GM18867 (cell line): Measurements from ENCODE around the gene CLSTN1.
"Not testable (repeated sequence)": the region's sequence is repeated elsewhere in the genome, so short reads cannot be mapped to it uniquely, and the experiment has no call there.

Experiments used
- ATAC-seq: cut with Tn5 transposase; IDR thresholded peaks from one replicate; pipeline ENCODE4 v1.9.1; 2021; ENCODE audit warnings: mild to moderate bottlenecking, moderate library complexity; ENCODE audit not compliant: unreplicated experiment

CLSTN1 gene

DNA sequence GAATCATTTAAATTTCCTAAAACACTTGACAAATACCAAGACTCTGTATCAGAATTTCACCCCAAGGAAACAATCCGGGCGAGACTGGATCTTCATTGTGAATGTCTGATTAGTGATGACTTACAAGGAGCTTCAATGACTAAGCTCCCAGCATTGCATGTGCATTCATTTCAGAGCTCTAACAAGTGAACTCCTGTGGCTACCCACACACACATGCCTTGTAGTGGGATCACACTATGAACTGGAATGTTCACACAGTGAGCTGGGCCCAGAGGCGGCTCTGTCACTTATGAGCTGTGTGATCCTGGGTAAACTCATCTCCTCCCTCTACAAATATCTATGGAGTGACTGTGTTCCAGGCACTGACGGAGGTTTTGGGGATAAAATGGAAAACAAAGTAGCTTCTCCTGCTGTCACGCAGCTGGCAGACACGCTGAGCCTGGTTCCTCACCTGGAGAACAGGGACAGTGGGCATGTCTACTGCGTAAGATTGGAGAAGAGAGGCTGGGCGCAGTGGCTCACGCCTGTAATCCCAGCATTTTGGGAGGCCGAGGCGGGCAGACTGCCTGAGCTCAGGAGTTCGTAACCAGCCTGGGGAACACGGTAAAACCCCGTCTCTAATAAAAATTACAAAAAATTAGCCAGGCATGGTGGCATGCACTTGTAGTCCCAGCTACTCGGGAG lies 56.9 kb downstream of the CLSTN1 start:
- no peak for ATAC-seq

DNA sequence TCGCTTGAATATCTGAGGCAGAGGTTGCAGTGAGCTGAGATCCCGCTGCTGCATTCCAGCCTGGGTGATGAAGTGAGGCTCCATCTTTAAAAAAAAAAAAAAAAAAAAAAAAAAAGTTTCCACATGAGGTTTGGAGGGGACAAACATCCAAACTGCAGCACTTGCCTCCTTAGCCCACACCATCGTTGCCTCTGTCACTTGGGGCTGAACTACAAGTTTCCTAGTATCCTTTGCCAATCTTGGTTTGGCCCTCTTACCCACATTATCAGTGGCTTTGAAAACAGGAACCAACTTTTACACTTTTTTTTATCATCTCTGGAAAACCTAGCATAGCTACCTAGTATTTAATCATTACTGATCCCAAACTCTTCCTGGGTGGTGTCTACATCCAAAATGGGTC lies 59.2 kb downstream of the CLSTN1 start:
- ATAC-seq, result no peak

DNA sequence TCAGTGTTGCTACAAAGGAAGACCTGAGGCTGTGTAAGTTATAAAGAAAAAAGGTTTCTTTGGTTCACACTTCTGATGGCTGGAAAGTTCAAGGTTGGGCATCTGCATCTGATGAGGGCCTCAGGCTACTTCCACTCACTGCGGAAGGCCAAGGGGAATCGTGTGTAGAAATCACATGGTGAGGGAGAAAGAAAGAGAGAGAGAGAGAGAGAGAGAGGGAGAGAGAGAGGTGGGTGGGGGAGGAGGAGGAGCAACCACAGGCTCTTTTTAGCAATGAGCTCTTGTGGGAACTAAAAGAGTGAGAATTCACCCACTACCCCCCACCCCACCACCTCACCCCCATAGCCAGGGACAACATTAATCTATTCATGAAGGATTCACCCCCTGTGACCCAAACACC lies 59.9 kb downstream of the CLSTN1 start:
- no peak for ATAC-seq

DNA sequence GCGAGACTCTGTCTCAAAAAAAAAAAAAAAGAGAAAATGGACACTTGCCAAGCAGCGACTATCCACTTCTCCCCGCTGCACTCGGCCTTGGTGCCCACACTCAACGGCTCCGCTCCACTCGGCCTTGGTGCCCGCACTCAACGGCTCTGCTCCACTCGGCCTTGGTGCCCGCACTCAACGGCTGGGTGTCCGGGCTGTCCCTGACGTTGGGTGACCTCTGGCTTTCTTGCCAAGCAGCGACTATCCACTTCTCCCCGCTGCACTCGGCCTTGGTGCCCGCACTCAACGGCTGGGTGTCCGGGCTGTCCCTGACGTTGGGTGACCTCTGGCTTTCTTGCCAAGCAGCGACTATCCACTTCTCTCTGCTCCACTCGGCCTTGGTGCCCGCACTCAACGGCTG lies 61.3 kb downstream of the CLSTN1 start:
- not testable (repeated sequence) for ATAC-seq

DNA sequence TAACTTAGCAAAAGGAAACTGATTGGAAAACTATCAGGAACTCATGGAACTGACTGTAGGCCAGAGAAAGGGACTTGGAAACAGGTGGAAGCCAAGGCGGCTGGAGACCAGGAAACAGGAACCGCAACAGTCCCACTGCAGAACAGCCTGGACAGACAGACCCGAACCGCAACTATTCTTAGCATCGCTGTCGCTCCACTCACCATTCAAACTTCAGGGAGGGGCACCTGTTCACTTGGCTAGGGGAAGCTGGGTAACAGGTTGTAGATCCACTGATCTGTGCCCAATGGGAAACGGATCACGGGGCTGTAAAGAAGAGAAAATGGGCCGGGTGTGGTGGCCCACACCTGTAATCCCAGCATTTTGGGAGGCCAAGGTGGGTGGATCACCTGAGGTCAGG lies 61.9 kb downstream of the CLSTN1 start:
- ATAC-seq, result no peak

DNA sequence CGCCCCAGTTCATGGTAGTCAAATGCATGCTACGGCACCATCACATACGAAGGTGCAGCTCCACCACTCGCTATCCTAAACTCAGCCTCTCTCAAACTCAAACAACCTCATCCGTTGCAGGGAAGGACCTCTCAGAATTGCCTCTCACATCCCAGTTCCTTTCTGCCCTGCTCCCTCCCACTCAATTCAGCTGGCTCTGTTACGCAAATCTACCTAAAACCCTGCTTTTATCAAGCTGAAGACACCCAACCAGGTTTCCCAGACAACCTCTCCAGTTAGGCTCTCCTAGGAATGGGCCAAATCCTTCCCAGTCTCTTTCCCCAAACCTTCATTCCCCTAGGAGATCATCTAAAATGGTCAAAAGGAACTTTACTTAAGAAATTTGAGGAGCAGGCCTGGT lies 62.9 kb downstream of the CLSTN1 start:
- no peak for ATAC-seq

DNA sequence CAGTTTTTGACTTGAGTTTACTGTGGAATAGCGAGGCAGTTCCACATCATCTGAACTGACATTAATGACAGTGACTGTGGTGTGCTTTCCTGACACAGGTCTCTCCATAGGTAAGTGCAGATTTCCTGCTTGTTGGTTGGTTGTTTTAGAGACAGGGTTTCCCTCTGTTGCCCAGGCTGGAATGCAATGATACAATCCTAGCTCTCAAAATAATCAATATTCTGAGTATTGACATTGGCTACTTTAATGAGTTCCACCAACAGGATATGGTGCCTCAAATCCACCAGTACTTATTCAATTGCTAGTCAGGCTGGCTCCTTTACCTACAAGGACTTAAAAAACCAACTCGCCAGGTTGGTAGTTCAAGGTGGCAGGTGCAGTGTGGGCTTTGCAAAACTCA lies 63.8 kb downstream of the CLSTN1 start:
- no peak for ATAC-seq

DNA sequence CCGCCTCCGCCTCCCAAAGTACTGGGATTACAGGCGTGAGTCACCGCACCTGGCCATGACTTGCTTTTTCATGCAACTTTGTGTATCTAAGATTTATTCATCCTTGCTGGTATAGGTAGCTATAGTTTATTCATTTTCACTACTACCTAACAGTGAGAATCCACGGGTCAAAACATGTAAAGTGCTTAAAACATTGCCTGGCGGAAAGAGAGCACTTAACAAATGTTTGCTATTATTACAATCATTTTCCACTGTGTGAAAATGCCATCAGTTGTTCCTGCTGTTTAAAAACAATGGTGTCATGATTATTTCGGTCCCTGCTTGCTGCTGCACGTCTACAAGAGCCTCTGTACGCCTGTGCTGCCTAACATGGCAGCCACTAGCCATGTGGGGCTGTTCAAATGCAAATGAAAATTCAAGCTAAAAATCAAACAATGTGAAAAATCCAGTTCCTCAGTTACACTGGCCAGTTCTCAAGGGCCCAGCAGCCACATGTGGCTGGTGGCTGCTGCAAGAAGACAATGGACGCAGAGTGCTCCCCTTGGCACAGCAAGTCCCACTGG lies 65.1 kb downstream of the CLSTN1 start:
- ATAC-seq, result no peak

DNA sequence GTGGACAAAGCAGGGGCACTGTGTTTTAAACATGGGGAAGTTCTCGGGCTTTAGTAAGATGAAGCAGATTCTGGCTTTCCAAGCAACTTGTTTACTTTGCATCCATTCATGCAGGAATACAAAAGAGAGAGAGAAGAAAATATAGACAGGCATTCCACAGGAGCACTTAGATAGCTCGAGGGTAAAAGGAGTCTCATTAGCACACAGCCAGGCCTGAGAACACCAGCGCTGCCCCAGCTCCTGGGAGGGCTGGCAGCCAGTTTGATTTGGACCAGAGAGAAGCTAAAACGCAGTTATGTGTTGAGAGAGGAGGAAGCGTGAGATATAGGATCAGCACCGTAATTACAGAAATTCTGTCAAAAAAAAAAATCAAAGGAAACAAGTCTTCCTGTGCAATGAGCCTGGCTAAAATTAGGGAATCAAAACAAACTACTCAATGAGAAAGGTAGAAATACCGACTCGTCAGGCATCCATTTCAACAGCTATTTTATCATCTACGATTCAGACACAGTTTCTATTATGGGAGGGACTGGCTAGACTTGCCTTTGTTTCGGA lies 68.2 kb downstream of the CLSTN1 start:
- no peak for ATAC-seq

DNA sequence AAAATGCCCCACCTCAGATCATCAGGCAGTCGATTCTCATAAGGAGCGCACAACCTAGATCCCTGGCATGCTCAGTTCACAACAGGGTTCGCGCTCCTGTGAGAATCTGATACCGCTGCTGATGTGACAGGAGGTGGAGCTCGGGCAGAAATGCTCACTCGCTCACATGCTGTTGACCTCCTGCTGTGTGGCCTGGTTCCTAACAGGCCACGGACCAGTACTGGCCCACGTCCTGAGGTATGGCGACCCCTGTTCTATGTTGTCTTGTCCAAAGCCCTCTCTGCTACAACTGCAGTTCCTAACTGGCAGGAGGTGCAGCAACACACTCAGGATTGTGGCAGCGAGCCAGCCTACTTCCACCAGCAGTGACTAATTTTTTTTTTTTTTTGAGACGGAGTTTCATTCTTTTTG lies 70.6 kb downstream of the CLSTN1 start:
- ATAC-seq, result no peak

DNA sequence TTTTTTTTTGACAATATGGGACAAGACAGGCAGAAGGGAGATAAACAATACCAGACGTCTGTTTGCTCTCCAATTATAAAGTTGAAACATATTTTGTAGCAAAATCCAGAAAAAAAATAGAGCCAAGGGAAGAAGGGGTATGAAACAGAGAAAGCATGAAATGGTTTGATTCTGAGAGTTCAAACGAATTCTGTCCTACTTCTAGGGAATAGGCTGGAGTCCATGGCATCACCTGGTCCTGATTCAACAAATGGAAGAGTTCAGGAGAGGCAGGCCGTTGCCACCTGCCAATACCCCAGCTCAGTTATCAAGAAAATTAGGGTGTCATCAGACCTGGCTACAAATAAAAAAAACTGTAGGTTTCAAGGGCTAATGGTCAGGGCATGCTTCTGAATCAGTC lies 71.8 kb downstream of the CLSTN1 start:
- no peak for ATAC-seq

DNA sequence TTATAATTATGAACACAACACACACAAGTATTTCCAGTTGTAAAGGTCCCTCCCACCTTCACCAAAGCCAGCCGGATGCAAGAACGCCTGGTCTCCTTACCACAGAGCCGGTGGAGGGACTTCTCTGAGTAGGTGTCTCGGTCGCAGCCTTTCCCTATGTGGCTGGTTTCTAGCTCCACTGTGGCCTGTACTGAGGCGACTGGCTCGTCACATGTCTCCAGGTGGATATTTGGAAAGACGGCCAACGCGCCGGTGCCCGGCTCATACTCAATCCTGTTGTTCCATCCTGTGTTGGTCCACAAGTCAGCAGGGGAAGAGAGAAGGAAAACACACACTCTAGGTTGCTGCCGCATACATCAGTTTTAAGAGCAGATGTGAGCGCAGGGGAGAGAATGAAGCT lies 74.4 kb downstream of the CLSTN1 start:
- ATAC-seq, result no peak

DNA sequence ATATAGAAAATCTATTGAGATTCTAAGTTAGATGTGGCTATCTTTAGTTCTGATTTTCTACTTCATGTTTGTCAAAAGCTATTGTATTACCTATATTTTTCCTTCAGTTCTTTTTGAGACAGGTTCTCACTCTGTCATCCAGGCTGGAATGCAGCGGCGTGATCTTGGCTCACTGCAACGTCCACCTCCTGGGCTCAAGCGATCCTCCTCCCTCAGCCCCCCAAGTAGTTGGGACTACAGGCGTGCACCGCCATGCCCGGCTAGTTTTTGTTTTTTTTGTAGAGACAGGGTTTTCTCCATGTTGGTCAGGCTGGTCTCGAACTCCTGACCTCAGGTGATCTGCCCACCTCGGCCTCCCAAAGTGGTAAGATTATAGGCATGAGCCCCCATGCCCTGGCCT lies 75.4 kb downstream of the CLSTN1 start:
- ATAC-seq, result not testable (repeated sequence)

DNA sequence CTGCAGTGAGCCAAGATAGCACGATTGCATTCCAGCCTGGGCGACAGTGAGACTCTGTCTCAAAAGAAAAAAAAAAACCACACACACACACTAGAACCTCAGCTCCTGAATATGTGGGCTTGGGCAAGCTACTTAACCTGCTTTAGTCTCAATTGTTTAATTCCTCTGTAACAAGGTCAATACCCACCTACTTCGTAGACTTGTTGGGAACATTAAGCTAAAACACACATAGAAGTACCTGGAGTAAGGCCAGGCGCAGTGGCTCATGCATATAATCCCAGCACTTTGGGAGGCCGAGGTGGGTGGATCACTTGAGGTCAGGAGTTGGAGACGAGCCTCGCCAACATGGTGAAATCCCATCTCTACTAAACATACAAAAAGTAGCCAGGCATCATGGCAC lies 77.1 kb downstream of the CLSTN1 start:
- ATAC-seq, result no peak

DNA sequence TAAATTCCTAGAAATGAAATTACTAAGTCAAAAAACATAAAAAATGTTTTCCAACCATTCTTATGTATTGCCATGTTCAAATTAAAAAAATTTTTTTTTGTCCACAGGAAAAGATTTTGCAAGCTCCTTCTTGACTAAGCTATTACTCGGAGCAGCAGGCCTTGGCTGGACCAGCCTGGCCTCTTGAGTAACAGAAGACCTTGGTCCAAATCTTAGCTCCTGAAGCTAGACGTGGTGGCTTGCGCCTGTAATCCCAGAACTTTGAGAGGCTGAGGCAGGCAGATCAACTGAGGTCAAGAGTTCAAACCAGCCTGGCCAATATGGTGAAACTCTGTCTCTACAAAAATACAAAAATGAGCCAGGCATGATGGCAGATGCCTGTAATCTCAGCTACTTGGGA lies 77.6 kb downstream of the CLSTN1 start:
- no peak for ATAC-seq

DNA sequence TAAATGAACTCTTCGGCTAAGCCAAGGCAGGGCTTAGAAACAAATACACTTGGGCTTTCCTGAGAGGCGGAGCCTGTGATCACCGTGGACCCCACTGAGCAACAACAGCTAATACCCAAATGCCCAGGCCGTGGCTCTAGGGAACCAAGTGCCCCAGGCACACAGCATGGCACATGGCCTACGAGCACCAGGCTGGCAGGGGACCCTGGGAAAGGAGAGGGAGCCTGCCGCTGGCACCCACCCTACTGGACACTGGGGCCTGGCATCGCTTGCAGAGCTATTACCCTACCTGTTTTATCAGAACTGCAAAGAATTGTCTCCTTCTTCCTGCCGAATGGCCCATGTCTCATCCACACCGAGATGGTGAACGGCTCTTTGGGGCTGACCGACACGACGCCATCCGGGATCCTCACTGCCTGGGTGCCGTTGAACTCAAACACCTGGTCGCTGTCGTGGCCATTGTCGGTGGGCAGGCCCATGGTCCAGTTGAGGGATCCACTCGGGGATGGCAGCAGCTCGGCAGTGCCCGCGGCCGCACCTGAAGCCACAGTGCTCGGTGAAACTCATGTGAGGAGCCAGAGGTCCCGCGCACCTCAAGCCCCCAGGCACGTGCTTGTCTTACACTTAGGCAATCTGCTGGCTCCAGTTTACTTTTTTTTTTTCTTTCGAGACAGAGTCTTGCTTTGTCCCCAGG lies 79.5 kb downstream of the CLSTN1 start:
- no peak for ATAC-seq

DNA sequence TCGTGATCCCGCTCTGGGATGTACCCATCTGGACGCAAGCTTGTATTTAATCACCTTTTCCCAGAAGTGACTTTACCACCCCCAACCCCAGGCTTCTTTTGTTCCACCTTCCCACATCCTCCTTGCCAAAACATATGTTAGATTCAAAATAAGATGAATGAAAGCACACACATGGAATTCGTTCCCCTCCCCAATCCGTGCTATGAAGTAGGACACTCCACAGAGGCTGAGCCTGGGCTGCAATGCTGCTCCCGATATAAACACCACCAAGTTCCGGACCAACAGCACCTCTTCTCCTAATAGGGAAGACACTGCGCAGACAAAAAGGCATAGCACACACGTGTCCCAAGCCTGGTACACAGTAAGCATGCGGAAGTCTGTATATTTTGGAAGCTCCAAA lies 86.1 kb downstream of the CLSTN1 start:
- ATAC-seq, result no peak

DNA sequence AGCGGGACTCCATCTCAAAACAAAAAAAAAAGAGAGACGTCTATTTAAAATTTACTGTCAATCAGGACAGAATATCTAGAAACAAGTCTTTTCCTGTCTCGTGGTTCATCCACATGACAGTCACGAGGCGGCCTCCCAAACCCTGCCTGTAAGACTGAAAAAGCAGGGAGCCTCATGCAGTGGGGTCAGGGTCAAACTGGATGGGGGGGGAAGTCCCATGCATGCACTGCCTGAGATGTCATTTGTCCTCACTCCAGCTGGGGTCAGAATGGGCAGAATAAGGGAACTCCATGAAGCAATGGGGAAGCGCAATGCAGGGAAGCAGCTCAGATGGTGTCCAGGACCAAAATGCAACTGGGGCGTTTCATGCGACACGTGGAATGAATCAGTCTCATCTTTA lies 86.7 kb downstream of the CLSTN1 start:
- no peak for ATAC-seq

DNA sequence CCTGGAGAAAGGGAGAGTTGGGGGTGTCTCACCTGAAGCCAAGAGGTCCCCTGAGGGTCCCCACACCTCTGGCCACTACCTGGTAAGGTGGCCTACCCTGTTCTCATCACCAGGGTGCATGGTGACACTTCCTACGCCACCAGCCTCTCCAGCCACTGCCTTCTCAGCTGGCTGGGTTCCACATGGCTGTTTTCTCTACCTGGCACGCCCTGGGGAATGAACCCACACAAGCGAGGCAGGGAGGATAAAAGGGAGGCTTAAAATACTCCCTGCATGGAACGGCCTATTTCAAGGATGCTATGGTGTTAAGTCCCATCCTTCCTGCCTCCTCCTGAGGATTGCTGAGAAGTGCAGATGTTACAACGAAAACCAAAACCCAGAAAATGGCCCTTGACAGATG lies 87.5 kb downstream of the CLSTN1 start:
- no peak for ATAC-seq

DNA sequence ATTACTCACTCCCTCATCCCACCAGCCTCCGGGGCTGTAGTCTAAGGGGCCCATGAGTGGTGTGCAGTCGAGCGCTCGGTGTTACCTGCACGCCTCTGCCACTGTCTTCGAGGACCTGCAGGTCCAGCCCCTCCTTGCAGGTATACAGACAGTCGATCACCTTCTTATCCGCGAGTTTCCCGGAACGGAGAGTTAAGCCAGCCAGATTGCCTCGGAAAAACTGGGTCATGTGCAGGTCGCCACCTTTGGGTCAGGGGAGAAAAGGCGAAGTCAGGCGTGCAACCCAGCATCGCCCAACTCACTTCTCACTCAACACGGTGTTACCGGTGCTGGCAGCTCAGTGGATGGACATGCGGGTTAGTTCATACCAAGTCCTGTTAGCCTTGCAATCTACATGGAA lies 88.0 kb downstream of the CLSTN1 start:
- ATAC-seq, result no peak

DNA sequence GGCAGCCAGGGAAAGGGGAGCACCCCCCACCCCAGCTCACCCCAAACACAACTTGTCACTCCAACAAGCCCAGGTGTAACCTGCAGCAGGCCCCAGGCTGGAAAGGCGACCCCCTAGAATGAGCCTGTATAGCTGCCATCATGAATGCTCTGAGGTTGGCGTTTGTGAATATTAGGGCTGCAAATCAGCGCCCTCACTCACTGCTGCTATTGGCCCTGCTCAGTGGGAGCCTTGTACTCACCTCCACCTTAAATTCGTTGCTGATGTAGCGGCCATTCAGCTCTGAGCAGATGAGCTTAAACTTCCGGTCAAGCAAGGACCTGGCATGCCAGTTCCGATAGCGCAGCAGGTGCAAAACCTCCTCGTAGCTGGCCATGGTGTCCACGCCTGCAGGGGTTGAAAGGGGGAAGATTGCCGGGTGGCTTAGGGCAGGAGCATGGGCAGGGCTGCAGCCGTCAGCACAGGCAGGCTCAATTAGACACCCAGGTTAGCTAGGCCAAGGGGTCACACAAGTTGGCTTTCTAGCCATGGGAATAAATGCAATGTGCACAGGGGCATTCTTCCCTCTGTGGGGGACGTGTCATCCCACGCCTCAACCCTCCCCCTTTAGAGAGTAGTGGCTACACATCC lies 90.5 kb downstream of the CLSTN1 start:
- no peak for ATAC-seq
